Measurements from ENCODE around the gene ADAM12. TPM values are rescaled to one million over a fixed set of nuclear protein-coding genes. Genes with fewer than 3 reads are reported as not detected.
A peak's percentile ranks its signal among the peaks of the same experiment; 100 is the strongest.

The ADAM12 gene
- total RNA-seq, 2 experiments from 2014 or later: 1.2 to 1.5 TPM

- no peak overlapping the region for H3K27ac Mint-ChIP-seq
- ChIA-PET CTCF (no interaction called here), POLR2A (no interaction called here)
- no peaks in the 10 kb centered on the region for H3K4me1 Mint-ChIP-seq (ENCODE audit: low read depth)
- no peaks in the 10 kb centered on the region for H3K27me3 ChIP-seq (ENCODE audit: control insufficient read depth in 1 of 2, insufficient read depth in 2 of 2, low read length in 2 of 2)
- no peaks in the 10 kb centered on the region for H3K4me1 ChIP-seq (ENCODE audit: insufficient read depth, low read length)
- no peak overlapping the region for H3K4me3 Mint-ChIP-seq
- no peak for DNase-seq
- intact Hi-C loops (cut with DNase I, micrococcal nuclease): no loop called here
- H3K9me3 ChIP-seq (ENCODE audit: control insufficient read depth in 1 of 2, insufficient read depth in 1 of 2, low read length in 2 of 2): no peaks in the 10 kb centered on the region
- no peaks in the 10 kb centered on the region for H3K36me3 Mint-ChIP-seq (ENCODE audit: low read depth)
- H3K4me3 ChIP-seq (ENCODE audit: low read length): no peak overlapping the region
- ATAC-seq (ENCODE audit: poor library complexity): no peak
- no peaks in the 10 kb centered on the region for H3K36me3 ChIP-seq (ENCODE audit: insufficient read depth, low read length)
- H3K27ac ChIP-seq (ENCODE audit: low read depth in 1 of 2, low read length in 2 of 2): no peak overlapping the region
- no peak for TF ChIP-seq CTCF (IDR thresholded peaks at IDR 0.05)
- no peaks in the 10 kb centered on the region for H3K9me3 Mint-ChIP-seq
- no peaks in the 10 kb centered on the region for H3K27me3 Mint-ChIP-seq
Measured at GRCh38 chr10:126102636-126103035, 285.6 kb downstream of the ADAM12 start.

GRCh38 chr10:126101736-126102135, 286.5 kb downstream of the ADAM12 start:
- Mint-ChIP-seq H3K27me3 (no peaks in the 10 kb centered on the region), H3K4me1 (ENCODE audit: low read depth) (no peaks in the 10 kb centered on the region), H3K27ac (no peak overlapping the region), H3K9me3 (no peaks in the 10 kb centered on the region), H3K4me3 (no peak overlapping the region), H3K36me3 (ENCODE audit: low read depth) (no peaks in the 10 kb centered on the region)
- no peak for TF ChIP-seq CTCF (IDR thresholded peaks at IDR 0.05)
- Histone ChIP-seq H3K9me3 (ENCODE audit: control insufficient read depth in 1 of 2, insufficient read depth in 1 of 2, low read length in 2 of 2) (no peaks in the 10 kb centered on the region), H3K27ac (ENCODE audit: low read depth in 1 of 2, low read length in 2 of 2) (no peak overlapping the region), H3K4me1 (ENCODE audit: insufficient read depth, low read length) (no peaks in the 10 kb centered on the region), H3K27me3 (ENCODE audit: control insufficient read depth in 1 of 2, insufficient read depth in 2 of 2, low read length in 2 of 2) (no peaks in the 10 kb centered on the region), H3K4me3 (ENCODE audit: low read length) (no peak overlapping the region), H3K36me3 (ENCODE audit: insufficient read depth, low read length) (no peaks in the 10 kb centered on the region)
- ATAC-seq (ENCODE audit: poor library complexity) (no peak), DNase-seq (peak in 1 of 14 experiments; percentile 19)
- CTCF ChIA-PET: no interaction called here
- intact Hi-C loops (cut with DNase I, micrococcal nuclease): no loop called here
- POLR2A ChIA-PET: no interaction called here

GRCh38 chr10:126101325-126101724, 287.0 kb downstream of the ADAM12 start:
- intact Hi-C loops (cut with DNase I, micrococcal nuclease): no loop called here
- no peak for ATAC-seq (ENCODE audit: poor library complexity)
- ChIA-PET CTCF (no interaction called here), POLR2A (no interaction called here)
- no peak overlapping the region for H3K27ac ChIP-seq (ENCODE audit: low read depth in 1 of 2, low read length in 2 of 2)
- H3K9me3 ChIP-seq (ENCODE audit: control insufficient read depth in 1 of 2, insufficient read depth in 1 of 2, low read length in 2 of 2): no peaks in the 10 kb centered on the region
- Mint-ChIP-seq H3K27me3 (no peaks in the 10 kb centered on the region), H3K4me3 (no peak overlapping the region), H3K4me1 (ENCODE audit: low read depth) (no peaks in the 10 kb centered on the region), H3K36me3 (ENCODE audit: low read depth) (no peaks in the 10 kb centered on the region), H3K27ac (no peak overlapping the region), H3K9me3 (no peaks in the 10 kb centered on the region)
- no peak for TF ChIP-seq CTCF (IDR thresholded peaks at IDR 0.05)
- H3K4me3 ChIP-seq (ENCODE audit: low read length): no peak overlapping the region
- no peaks in the 10 kb centered on the region for H3K4me1 ChIP-seq (ENCODE audit: insufficient read depth, low read length)
- no peaks in the 10 kb centered on the region for H3K27me3 ChIP-seq (ENCODE audit: control insufficient read depth in 1 of 2, insufficient read depth in 2 of 2, low read length in 2 of 2)
- H3K36me3 ChIP-seq (ENCODE audit: insufficient read depth, low read length): no peaks in the 10 kb centered on the region
- no peak for DNase-seq

Measured in CD4-positive, alpha-beta T cell (primary cell).